ENCODE data around the gene ZNF396.

ZNF396 gene

GRCh38 chr18:35376742-35377695, at the start of gene ZNF396:
ZNF396 (minus strand) TSS chr18:35377337; CDS start chr18:35374292, 3,045 bp downstream.
- DNase-seq: peak; percentile 67

- no peak for DNase-seq
Observed at GRCh38 chr18:35426786-35427185, 49.6 kb upstream of the ZNF396 start.

GRCh38 chr18:35424356-35424755, 47.2 kb upstream of the ZNF396 start:
- no peak for DNase-seq

GRCh38 chr18:35422237-35422636, 45.1 kb upstream of the ZNF396 start:
- DNase-seq: no peak

GRCh38 chr18:35418610-35419009, 41.5 kb upstream of the ZNF396 start:
- no peak for DNase-seq

- no peak for DNase-seq
Observed at GRCh38 chr18:35417223-35417622, 40.1 kb upstream of the ZNF396 start.

GRCh38 chr18:35415511-35416073, 38.5 kb upstream of the ZNF396 start:
- DNase-seq: no peak

GRCh38 chr18:35413163-35413511, 36.0 kb upstream of the ZNF396 start:
- no peak for DNase-seq

GRCh38 chr18:35411625-35412351, 34.7 kb upstream of the ZNF396 start:
- DNase-seq: no peak

- DNase-seq: no peak
Observed at GRCh38 chr18:35410561-35410960, 33.4 kb upstream of the ZNF396 start.

GRCh38 chr18:35409911-35410310, 32.8 kb upstream of the ZNF396 start:
- no peak for DNase-seq

GRCh38 chr18:35408843-35409261, 31.7 kb upstream of the ZNF396 start:
- DNase-seq: no peak

GRCh38 chr18:35407871-35408481, 30.8 kb upstream of the ZNF396 start:
- peak; percentile 72 for DNase-seq

- DNase-seq: no peak
Observed at GRCh38 chr18:35406666-35407065, 29.5 kb upstream of the ZNF396 start.

GRCh38 chr18:35397976-35398375, 20.8 kb upstream of the ZNF396 start:
- no peak for DNase-seq

GRCh38 chr18:35393716-35394115, 16.6 kb upstream of the ZNF396 start:
- no peak for DNase-seq

GRCh38 chr18:35392375-35392774, 15.2 kb upstream of the ZNF396 start:
- DNase-seq: no peak

GRCh38 chr18:35390951-35391700, 14.0 kb upstream of the ZNF396 start:
- DNase-seq: no peak

- no peak for DNase-seq
Observed at GRCh38 chr18:35389095-35389618, 12.0 kb upstream of the ZNF396 start.

GRCh38 chr18:35387152-35387571, 10.0 kb upstream of the ZNF396 start:
- peak; percentile 25 for DNase-seq

GRCh38 chr18:35386600-35387100, 9.5 kb upstream of the ZNF396 start:
- DNase-seq: peak; percentile 79

- DNase-seq: no peak
Observed at GRCh38 chr18:35383136-35383535, 6.0 kb upstream of the ZNF396 start.
